ENCODE results near the gene NTNG1. TPM values are rescaled to one million over a fixed set of nuclear protein-coding genes. Genes with fewer than 3 reads are reported as not detected.

The NTNG1 gene
- total and polyA plus RNA-seq, 5 donors from 2014 or later = not detected

GRCh38 chr1:107145637-107146036, 4.8 kb downstream of the NTNG1 start:
- Mint-ChIP-seq H3K9me3 (no peaks in the 10 kb centered on the region), H3K27me3 (peaks cover 22% of the 10 kb centered on the region), H3K36me3 (no peaks in the 10 kb centered on the region), H3K27ac (no peak overlapping the region), H3K4me3 (no peak overlapping the region), H3K4me1 (peaks cover 0 to 12% (median 6%) of the 10 kb centered on the region in 4 donors)
- H3K27ac ChIP-seq (ENCODE audit: insufficient read depth, low read length, poor library complexity, severe bottlenecking) = no peak overlapping the region
- DNase-seq (no peak), ATAC-seq (ENCODE audit: low read depth in 2 of 2) (no peak)
- H3K9me3 ChIP-seq (ENCODE audit: control insufficient read depth in 2 of 2, low read length in 2 of 2) = no peaks in the 10 kb centered on the region
- H3K36me3 ChIP-seq (ENCODE audit: control insufficient read depth, insufficient read depth, low read length) = no peaks in the 10 kb centered on the region
- peaks cover 10% of the 10 kb centered on the region for H3K4me1 ChIP-seq (ENCODE audit: control insufficient read depth, insufficient read depth, low read length, poor library complexity, severe bottlenecking)
- no peak overlapping the region for H3K4me3 ChIP-seq (ENCODE audit: low read depth, low read length)
- peaks cover 25% of the 10 kb centered on the region for H3K27me3 ChIP-seq (ENCODE audit: control insufficient read depth, insufficient read depth, low read length)

GRCh38 chr1:107147843-107148242, 7.0 kb downstream of the NTNG1 start:
- Mint-ChIP-seq H3K9me3 (no peaks in the 10 kb centered on the region), H3K4me1 (no peaks in the 10 kb centered on the region), H3K27me3 (peaks cover 4% of the 10 kb centered on the region), H3K27ac (no peak overlapping the region), H3K36me3 (no peaks in the 10 kb centered on the region), H3K4me3 (no peak overlapping the region)
- Histone ChIP-seq H3K27ac (ENCODE audit: insufficient read depth, low read length, poor library complexity, severe bottlenecking) (no peak overlapping the region), H3K4me3 (ENCODE audit: low read depth, low read length) (no peak overlapping the region), H3K4me1 (ENCODE audit: control insufficient read depth, insufficient read depth, low read length, poor library complexity, severe bottlenecking) (no peaks in the 10 kb centered on the region), H3K9me3 (ENCODE audit: control insufficient read depth in 2 of 2, low read length in 2 of 2) (no peaks in the 10 kb centered on the region), H3K27me3 (ENCODE audit: control insufficient read depth, insufficient read depth, low read length) (peaks cover 21% of the 10 kb centered on the region), H3K36me3 (ENCODE audit: control insufficient read depth, insufficient read depth, low read length) (no peaks in the 10 kb centered on the region)
- no peak for DNase-seq
- ATAC-seq (ENCODE audit: low read depth in 2 of 2) = no peak

- no peak overlapping the region for H3K4me3 ChIP-seq (ENCODE audit: low read depth, low read length)
- H3K27ac ChIP-seq (ENCODE audit: insufficient read depth, low read length, poor library complexity, severe bottlenecking) = no peak overlapping the region
- no peaks in the 10 kb centered on the region for H3K4me1 Mint-ChIP-seq
- no peak overlapping the region for H3K4me3 Mint-ChIP-seq
- H3K27ac Mint-ChIP-seq = no peak overlapping the region
- ATAC-seq (ENCODE audit: low read depth in 2 of 2) (no peak), DNase-seq (no peak)
- no peaks in the 10 kb centered on the region for H3K36me3 ChIP-seq (ENCODE audit: control insufficient read depth, insufficient read depth, low read length)
- no peaks in the 10 kb centered on the region for H3K9me3 Mint-ChIP-seq
- no peaks in the 10 kb centered on the region for H3K4me1 ChIP-seq (ENCODE audit: control insufficient read depth, insufficient read depth, low read length, poor library complexity, severe bottlenecking)
- peaks cover 8% of the 10 kb centered on the region for H3K27me3 ChIP-seq (ENCODE audit: control insufficient read depth, insufficient read depth, low read length)
- H3K36me3 Mint-ChIP-seq = no peaks in the 10 kb centered on the region
- no peaks in the 10 kb centered on the region for H3K27me3 Mint-ChIP-seq
- no peaks in the 10 kb centered on the region for H3K9me3 ChIP-seq (ENCODE audit: control insufficient read depth in 2 of 2, low read length in 2 of 2)
Observed at GRCh38 chr1:107149946-107150345, 9.1 kb downstream of the NTNG1 start.

GRCh38 chr1:107151295-107151694, 10.5 kb downstream of the NTNG1 start:
- H3K36me3 ChIP-seq (ENCODE audit: control insufficient read depth, insufficient read depth, low read length) = no peaks in the 10 kb centered on the region
- H3K9me3 ChIP-seq (ENCODE audit: control insufficient read depth in 2 of 2, low read length in 2 of 2) = no peaks in the 10 kb centered on the region
- H3K27ac ChIP-seq (ENCODE audit: insufficient read depth, low read length, poor library complexity, severe bottlenecking) = no peak overlapping the region
- no peak overlapping the region for H3K4me3 ChIP-seq (ENCODE audit: low read depth, low read length)
- H3K27me3 Mint-ChIP-seq = no peaks in the 10 kb centered on the region
- no peaks in the 10 kb centered on the region for H3K36me3 Mint-ChIP-seq
- no peaks in the 10 kb centered on the region for H3K4me1 ChIP-seq (ENCODE audit: control insufficient read depth, insufficient read depth, low read length, poor library complexity, severe bottlenecking)
- DNase-seq = no peak
- no peak overlapping the region for H3K4me3 Mint-ChIP-seq
- ATAC-seq (ENCODE audit: low read depth in 2 of 2) = no peak
- no peaks in the 10 kb centered on the region for H3K9me3 Mint-ChIP-seq
- H3K27me3 ChIP-seq (ENCODE audit: control insufficient read depth, insufficient read depth, low read length) = peaks cover 2% of the 10 kb centered on the region
- H3K27ac Mint-ChIP-seq = no peak overlapping the region
- no peaks in the 10 kb centered on the region for H3K4me1 Mint-ChIP-seq

- Mint-ChIP-seq H3K4me1 (no peaks in the 10 kb centered on the region), H3K4me3 (no peak overlapping the region), H3K27me3 (no peaks in the 10 kb centered on the region), H3K9me3 (peaks cover 0 to 2% (median 0%) of the 10 kb centered on the region in 7 donors), H3K36me3 (no peaks in the 10 kb centered on the region), H3K27ac (no peak overlapping the region)
- H3K9me3 ChIP-seq (ENCODE audit: control insufficient read depth in 2 of 2, low read length in 2 of 2) = no peaks in the 10 kb centered on the region
- H3K27ac ChIP-seq (ENCODE audit: insufficient read depth, low read length, poor library complexity, severe bottlenecking) = no peak overlapping the region
- DNase-seq (no peak), ATAC-seq (ENCODE audit: low read depth in 2 of 2) (no peak)
- peaks cover 2% of the 10 kb centered on the region for H3K27me3 ChIP-seq (ENCODE audit: control insufficient read depth, insufficient read depth, low read length)
- H3K36me3 ChIP-seq (ENCODE audit: control insufficient read depth, insufficient read depth, low read length) = no peaks in the 10 kb centered on the region
- no peaks in the 10 kb centered on the region for H3K4me1 ChIP-seq (ENCODE audit: control insufficient read depth, insufficient read depth, low read length, poor library complexity, severe bottlenecking)
- H3K4me3 ChIP-seq (ENCODE audit: low read depth, low read length) = no peak overlapping the region
Observed at GRCh38 chr1:107152395-107152794, 11.6 kb downstream of the NTNG1 start.

- H3K4me1 Mint-ChIP-seq = no peaks in the 10 kb centered on the region
- H3K36me3 Mint-ChIP-seq = no peaks in the 10 kb centered on the region
- H3K4me3 Mint-ChIP-seq = no peak overlapping the region
- Histone ChIP-seq H3K9me3 (ENCODE audit: control insufficient read depth in 2 of 2, low read length in 2 of 2) (no peaks in the 10 kb centered on the region), H3K4me1 (ENCODE audit: control insufficient read depth, insufficient read depth, low read length, poor library complexity, severe bottlenecking) (no peaks in the 10 kb centered on the region), H3K36me3 (ENCODE audit: control insufficient read depth, insufficient read depth, low read length) (no peaks in the 10 kb centered on the region), H3K4me3 (ENCODE audit: low read depth, low read length) (no peak overlapping the region), H3K27me3 (ENCODE audit: control insufficient read depth, insufficient read depth, low read length) (peaks cover 2% of the 10 kb centered on the region), H3K27ac (ENCODE audit: insufficient read depth, low read length, poor library complexity, severe bottlenecking) (no peak overlapping the region)
- no peaks in the 10 kb centered on the region for H3K27me3 Mint-ChIP-seq
- no peak for ATAC-seq (ENCODE audit: low read depth in 2 of 2)
- DNase-seq = no peak
- peaks cover 0 to 2% (median 0%) of the 10 kb centered on the region in 7 donors for H3K9me3 Mint-ChIP-seq
- H3K27ac Mint-ChIP-seq = no peak overlapping the region
Observed at GRCh38 chr1:107153014-107153413, 12.2 kb downstream of the NTNG1 start.

- Mint-ChIP-seq H3K27ac (no peak overlapping the region), H3K27me3 (no peaks in the 10 kb centered on the region), H3K9me3 (peaks cover 0 to 4% (median 0%) of the 10 kb centered on the region in 7 donors), H3K36me3 (no peaks in the 10 kb centered on the region), H3K4me3 (no peak overlapping the region), H3K4me1 (no peaks in the 10 kb centered on the region)
- Histone ChIP-seq H3K36me3 (ENCODE audit: control insufficient read depth, insufficient read depth, low read length) (no peaks in the 10 kb centered on the region), H3K9me3 (ENCODE audit: control insufficient read depth in 2 of 2, low read length in 2 of 2) (no peaks in the 10 kb centered on the region), H3K27ac (ENCODE audit: insufficient read depth, low read length, poor library complexity, severe bottlenecking) (no peak overlapping the region), H3K27me3 (ENCODE audit: control insufficient read depth, insufficient read depth, low read length) (no peaks in the 10 kb centered on the region), H3K4me3 (ENCODE audit: low read depth, low read length) (no peak overlapping the region), H3K4me1 (ENCODE audit: control insufficient read depth, insufficient read depth, low read length, poor library complexity, severe bottlenecking) (no peaks in the 10 kb centered on the region)
- ATAC-seq (ENCODE audit: low read depth in 2 of 2) (no peak), DNase-seq (no peak)
Observed at GRCh38 chr1:107158496-107158895, 17.7 kb downstream of the NTNG1 start.

GRCh38 chr1:107158991-107159390, 18.2 kb downstream of the NTNG1 start:
- Mint-ChIP-seq H3K36me3 (no peaks in the 10 kb centered on the region), H3K27ac (no peak overlapping the region), H3K4me1 (no peaks in the 10 kb centered on the region), H3K27me3 (no peaks in the 10 kb centered on the region), H3K4me3 (no peak overlapping the region), H3K9me3 (peaks cover 0 to 4% (median 0%) of the 10 kb centered on the region in 7 donors)
- Histone ChIP-seq H3K27me3 (ENCODE audit: control insufficient read depth, insufficient read depth, low read length) (no peaks in the 10 kb centered on the region), H3K4me1 (ENCODE audit: control insufficient read depth, insufficient read depth, low read length, poor library complexity, severe bottlenecking) (no peaks in the 10 kb centered on the region), H3K9me3 (ENCODE audit: control insufficient read depth in 2 of 2, low read length in 2 of 2) (no peaks in the 10 kb centered on the region), H3K4me3 (ENCODE audit: low read depth, low read length) (no peak overlapping the region), H3K27ac (ENCODE audit: insufficient read depth, low read length, poor library complexity, severe bottlenecking) (no peak overlapping the region), H3K36me3 (ENCODE audit: control insufficient read depth, insufficient read depth, low read length) (no peaks in the 10 kb centered on the region)
- ATAC-seq (ENCODE audit: low read depth in 2 of 2) (no peak), DNase-seq (no peak)
